ENCODE measurements around the gene HERC4.

GRCh38 chr10:68077026-68077425 is 1.9 kb upstream of the HERC4 start:
- TF ChIP-seq, protein P1, sequence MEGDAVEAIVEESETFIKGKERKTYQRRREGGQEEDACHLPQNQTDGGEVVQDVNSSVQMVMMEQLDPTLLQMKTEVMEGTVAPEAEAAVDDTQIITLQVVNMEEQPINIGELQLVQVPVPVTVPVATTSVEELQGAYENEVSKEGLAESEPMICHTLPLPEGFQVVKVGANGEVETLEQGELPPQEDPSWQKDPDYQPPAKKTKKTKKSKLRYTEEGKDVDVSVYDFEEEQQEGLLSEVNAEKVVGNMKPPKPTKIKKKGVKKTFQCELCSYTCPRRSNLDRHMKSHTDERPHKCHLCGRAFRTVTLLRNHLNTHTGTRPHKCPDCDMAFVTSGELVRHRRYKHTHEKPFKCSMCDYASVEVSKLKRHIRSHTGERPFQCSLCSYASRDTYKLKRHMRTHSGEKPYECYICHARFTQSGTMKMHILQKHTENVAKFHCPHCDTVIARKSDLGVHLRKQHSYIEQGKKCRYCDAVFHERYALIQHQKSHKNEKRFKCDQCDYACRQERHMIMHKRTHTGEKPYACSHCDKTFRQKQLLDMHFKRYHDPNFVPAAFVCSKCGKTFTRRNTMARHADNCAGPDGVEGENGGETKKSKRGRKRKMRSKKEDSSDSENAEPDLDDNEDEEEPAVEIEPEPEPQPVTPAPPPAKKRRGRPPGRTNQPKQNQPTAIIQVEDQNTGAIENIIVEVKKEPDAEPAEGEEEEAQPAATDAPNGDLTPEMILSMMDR (IDR thresholded peaks at IDR 0.05; ENCODE audit: insufficient read depth, low read depth, low read length) = no peak
- TF ChIP-seq EZH2 (IDR thresholded peaks at IDR 0.05; ENCODE audit: insufficient read depth, low read length) = no peak

All from astrocyte (in vitro differentiated cells and primary cell).